ENCODE measurements around the gene CCDC158. TPM values are rescaled to one million over a fixed set of nuclear protein-coding genes. Genes with fewer than 3 reads are reported as not detected.

The CCDC158 gene
- total and polyA plus RNA-seq, 5 donors from 2014 or later: not detected

DNA sequence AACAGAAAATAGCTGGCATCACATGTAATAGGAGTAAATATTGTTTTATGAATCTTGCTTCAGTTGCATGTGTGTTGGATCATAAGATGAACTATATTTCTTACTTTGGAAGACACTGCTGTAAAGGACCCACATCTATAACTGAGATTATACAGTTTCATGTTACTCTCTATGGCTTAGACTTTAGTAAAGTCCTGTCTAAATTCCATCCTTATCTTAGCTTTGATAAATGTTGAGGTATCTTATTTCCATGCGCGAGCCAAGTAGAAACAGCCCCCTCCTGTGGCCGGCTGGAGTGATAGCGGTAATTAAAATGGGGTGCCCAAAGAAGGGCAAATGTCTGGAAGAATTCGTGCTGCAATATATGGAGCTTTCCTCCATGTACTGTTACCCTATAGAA, 43.0 kb downstream of the CCDC158 start:
- no peak overlapping the region for H3K27ac ChIP-seq (ENCODE audit: insufficient read depth, low read length, poor library complexity, severe bottlenecking)
- Mint-ChIP-seq H3K27ac (no peak overlapping the region), H3K4me3 (no peak overlapping the region), H3K9me3 (no peaks in the 10 kb centered on the region), H3K27me3 (peaks cover 4% of the 10 kb centered on the region), H3K36me3 (no peaks in the 10 kb centered on the region), H3K4me1 (peaks cover 0 to 3% (median 0%) of the 10 kb centered on the region in 4 donors)
- no peak for ATAC-seq (ENCODE audit: low read depth in 2 of 2)
- H3K9me3 ChIP-seq (ENCODE audit: control insufficient read depth in 2 of 2, low read length in 2 of 2): no peaks in the 10 kb centered on the region
- H3K36me3 ChIP-seq (ENCODE audit: control insufficient read depth, insufficient read depth, low read length): no peaks in the 10 kb centered on the region
- peak in 1 of 3 donors; percentile 35 for DNase-seq
- no peaks in the 10 kb centered on the region for H3K4me1 ChIP-seq (ENCODE audit: control insufficient read depth, insufficient read depth, low read length, poor library complexity, severe bottlenecking)
- no peak overlapping the region for H3K4me3 ChIP-seq (ENCODE audit: low read depth, low read length)
- no peaks in the 10 kb centered on the region for H3K27me3 ChIP-seq (ENCODE audit: control insufficient read depth, insufficient read depth, low read length)

- Mint-ChIP-seq H3K27ac (no peak overlapping the region), H3K4me1 (peaks cover 0 to 3% (median 0%) of the 10 kb centered on the region in 4 donors), H3K27me3 (peaks cover 4% of the 10 kb centered on the region), H3K36me3 (no peaks in the 10 kb centered on the region), H3K9me3 (no peaks in the 10 kb centered on the region), H3K4me3 (no peak overlapping the region)
- Histone ChIP-seq H3K9me3 (ENCODE audit: control insufficient read depth in 2 of 2, low read length in 2 of 2) (no peaks in the 10 kb centered on the region), H3K4me3 (ENCODE audit: low read depth, low read length) (no peak overlapping the region), H3K27ac (ENCODE audit: insufficient read depth, low read length, poor library complexity, severe bottlenecking) (no peak overlapping the region), H3K27me3 (ENCODE audit: control insufficient read depth, insufficient read depth, low read length) (no peaks in the 10 kb centered on the region), H3K36me3 (ENCODE audit: control insufficient read depth, insufficient read depth, low read length) (no peaks in the 10 kb centered on the region), H3K4me1 (ENCODE audit: control insufficient read depth, insufficient read depth, low read length, poor library complexity, severe bottlenecking) (no peaks in the 10 kb centered on the region)
- DNase-seq (no peak), ATAC-seq (ENCODE audit: low read depth in 2 of 2) (no peak)
Observed at GRCh38 chr4:76377481-76377901, 43.5 kb downstream of the CCDC158 start.

- Histone ChIP-seq H3K4me1 (ENCODE audit: control insufficient read depth, insufficient read depth, low read length, poor library complexity, severe bottlenecking) (no peaks in the 10 kb centered on the region), H3K9me3 (ENCODE audit: control insufficient read depth in 2 of 2, low read length in 2 of 2) (no peaks in the 10 kb centered on the region), H3K27me3 (ENCODE audit: control insufficient read depth, insufficient read depth, low read length) (no peaks in the 10 kb centered on the region), H3K36me3 (ENCODE audit: control insufficient read depth, insufficient read depth, low read length) (no peaks in the 10 kb centered on the region), H3K27ac (ENCODE audit: insufficient read depth, low read length, poor library complexity, severe bottlenecking) (no peak overlapping the region), H3K4me3 (ENCODE audit: low read depth, low read length) (no peak overlapping the region)
- H3K27ac Mint-ChIP-seq: no peak overlapping the region
- no peak overlapping the region for H3K4me3 Mint-ChIP-seq
- H3K9me3 Mint-ChIP-seq: no peaks in the 10 kb centered on the region
- no peaks in the 10 kb centered on the region for H3K36me3 Mint-ChIP-seq
- no peaks in the 10 kb centered on the region for H3K4me1 Mint-ChIP-seq
- H3K27me3 Mint-ChIP-seq: peaks cover 4% of the 10 kb centered on the region
- DNase-seq (no peak), ATAC-seq (ENCODE audit: low read depth in 2 of 2) (no peak)
Observed at GRCh38 chr4:76376534-76376933, 44.4 kb downstream of the CCDC158 start.

GRCh38 chr4:76375703-76376102, 45.2 kb downstream of the CCDC158 start:
- DNase-seq (no peak), ATAC-seq (ENCODE audit: low read depth in 2 of 2) (no peak)
- Mint-ChIP-seq H3K4me3 (no peak overlapping the region), H3K27ac (no peak overlapping the region), H3K27me3 (peaks cover 4% of the 10 kb centered on the region), H3K4me1 (no peaks in the 10 kb centered on the region), H3K9me3 (no peaks in the 10 kb centered on the region), H3K36me3 (no peaks in the 10 kb centered on the region)
- H3K4me3 ChIP-seq (ENCODE audit: low read depth, low read length): no peak overlapping the region
- no peaks in the 10 kb centered on the region for H3K36me3 ChIP-seq (ENCODE audit: control insufficient read depth, insufficient read depth, low read length)
- H3K27ac ChIP-seq (ENCODE audit: insufficient read depth, low read length, poor library complexity, severe bottlenecking): no peak overlapping the region
- H3K27me3 ChIP-seq (ENCODE audit: control insufficient read depth, insufficient read depth, low read length): no peaks in the 10 kb centered on the region
- H3K9me3 ChIP-seq (ENCODE audit: control insufficient read depth in 2 of 2, low read length in 2 of 2): no peaks in the 10 kb centered on the region
- H3K4me1 ChIP-seq (ENCODE audit: control insufficient read depth, insufficient read depth, low read length, poor library complexity, severe bottlenecking): no peaks in the 10 kb centered on the region

DNA sequence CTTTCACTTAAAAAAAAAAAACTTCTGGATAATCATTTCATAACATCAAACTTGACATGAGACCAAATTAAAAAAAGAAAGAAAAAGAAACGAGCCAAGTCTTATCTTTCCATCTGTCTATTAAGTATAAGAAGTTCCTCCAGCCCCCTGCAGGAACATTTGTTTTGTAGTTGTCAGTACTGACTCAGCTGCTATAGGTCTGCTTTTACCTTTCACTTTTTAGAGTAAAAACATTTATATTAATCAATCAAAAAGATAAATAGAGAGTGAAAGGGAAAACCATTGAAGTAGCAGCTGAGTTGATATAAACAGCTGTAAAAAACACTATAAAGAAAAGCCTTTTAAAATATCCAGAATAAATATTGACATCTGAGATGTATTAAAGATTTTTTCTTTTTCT, 46.1 kb downstream of the CCDC158 start:
- no peak overlapping the region for H3K27ac Mint-ChIP-seq
- ATAC-seq (ENCODE audit: low read depth in 2 of 2): no peak
- no peaks in the 10 kb centered on the region for H3K36me3 Mint-ChIP-seq

GRCh38 chr4:76373919-76374552, 46.9 kb downstream of the CCDC158 start:
- Mint-ChIP-seq H3K4me1 (no peaks in the 10 kb centered on the region), H3K9me3 (peaks cover 0 to 1% (median 0%) of the 10 kb centered on the region in 7 donors), H3K27ac (no peak overlapping the region), H3K4me3 (no peak overlapping the region), H3K27me3 (peaks cover 4% of the 10 kb centered on the region), H3K36me3 (no peaks in the 10 kb centered on the region)
- Histone ChIP-seq H3K4me3 (ENCODE audit: low read depth, low read length) (no peak overlapping the region), H3K36me3 (ENCODE audit: control insufficient read depth, insufficient read depth, low read length) (no peaks in the 10 kb centered on the region), H3K9me3 (ENCODE audit: control insufficient read depth in 2 of 2, low read length in 2 of 2) (no peaks in the 10 kb centered on the region), H3K4me1 (ENCODE audit: control insufficient read depth, insufficient read depth, low read length, poor library complexity, severe bottlenecking) (no peaks in the 10 kb centered on the region), H3K27me3 (ENCODE audit: control insufficient read depth, insufficient read depth, low read length) (no peaks in the 10 kb centered on the region), H3K27ac (ENCODE audit: insufficient read depth, low read length, poor library complexity, severe bottlenecking) (no peak overlapping the region)
- DNase-seq (no peak), ATAC-seq (ENCODE audit: low read depth in 2 of 2) (no peak)

More for the DNA sequence above, 46.1 kb downstream of the CCDC158 start:
- no peaks in the 10 kb centered on the region for H3K9me3 ChIP-seq (ENCODE audit: control insufficient read depth in 2 of 2, low read length in 2 of 2)
- H3K4me3 Mint-ChIP-seq: no peak overlapping the region
- no peaks in the 10 kb centered on the region for H3K27me3 ChIP-seq (ENCODE audit: control insufficient read depth, insufficient read depth, low read length)
- no peak overlapping the region for H3K4me3 ChIP-seq (ENCODE audit: low read depth, low read length)
- H3K9me3 Mint-ChIP-seq: peaks cover 0 to 1% (median 0%) of the 10 kb centered on the region in 7 donors
- peaks cover 4% of the 10 kb centered on the region for H3K27me3 Mint-ChIP-seq
- DNase-seq: no peak
- no peaks in the 10 kb centered on the region for H3K4me1 Mint-ChIP-seq
- no peaks in the 10 kb centered on the region for H3K4me1 ChIP-seq (ENCODE audit: control insufficient read depth, insufficient read depth, low read length, poor library complexity, severe bottlenecking)
- no peak overlapping the region for H3K27ac ChIP-seq (ENCODE audit: insufficient read depth, low read length, poor library complexity, severe bottlenecking)
- H3K36me3 ChIP-seq (ENCODE audit: control insufficient read depth, insufficient read depth, low read length): no peaks in the 10 kb centered on the region

GRCh38 chr4:76366737-76367136, 54.2 kb downstream of the CCDC158 start:
- no peak for ATAC-seq (ENCODE audit: low read depth in 2 of 2)

GRCh38 chr4:76365636-76366035, 55.3 kb downstream of the CCDC158 start:
- DNase-seq (no peak), ATAC-seq (ENCODE audit: low read depth in 2 of 2) (no peak)
- H3K27me3 ChIP-seq (ENCODE audit: control insufficient read depth, insufficient read depth, low read length): peaks cover 3% of the 10 kb centered on the region
- no peak overlapping the region for H3K4me3 ChIP-seq (ENCODE audit: low read depth, low read length)
- peaks cover 0 to 5% (median 0%) of the 10 kb centered on the region in 7 donors for H3K9me3 Mint-ChIP-seq
- no peaks in the 10 kb centered on the region for H3K36me3 ChIP-seq (ENCODE audit: control insufficient read depth, insufficient read depth, low read length)
- H3K27me3 Mint-ChIP-seq: peaks cover 25% of the 10 kb centered on the region
- H3K36me3 Mint-ChIP-seq: no peaks in the 10 kb centered on the region
- H3K4me1 Mint-ChIP-seq: no peaks in the 10 kb centered on the region
- no peaks in the 10 kb centered on the region for H3K9me3 ChIP-seq (ENCODE audit: control insufficient read depth in 2 of 2, low read length in 2 of 2)
- no peak overlapping the region for H3K27ac Mint-ChIP-seq
- no peaks in the 10 kb centered on the region for H3K4me1 ChIP-seq (ENCODE audit: control insufficient read depth, insufficient read depth, low read length, poor library complexity, severe bottlenecking)
- H3K4me3 Mint-ChIP-seq: no peak overlapping the region
- no peak overlapping the region for H3K27ac ChIP-seq (ENCODE audit: insufficient read depth, low read length, poor library complexity, severe bottlenecking)

More at GRCh38 chr4:76366737-76367136, 54.2 kb downstream of the CCDC158 start:
- no peak overlapping the region for H3K27ac ChIP-seq (ENCODE audit: insufficient read depth, low read length, poor library complexity, severe bottlenecking)
- Mint-ChIP-seq H3K4me1 (no peaks in the 10 kb centered on the region), H3K27me3 (peaks cover 25% of the 10 kb centered on the region), H3K4me3 (no peak overlapping the region), H3K36me3 (no peaks in the 10 kb centered on the region), H3K27ac (no peak overlapping the region), H3K9me3 (peaks cover 0 to 1% (median 0%) of the 10 kb centered on the region in 7 donors)
- no peak for DNase-seq
- peaks cover 3% of the 10 kb centered on the region for H3K27me3 ChIP-seq (ENCODE audit: control insufficient read depth, insufficient read depth, low read length)
- H3K4me3 ChIP-seq (ENCODE audit: low read depth, low read length): no peak overlapping the region
- H3K4me1 ChIP-seq (ENCODE audit: control insufficient read depth, insufficient read depth, low read length, poor library complexity, severe bottlenecking): no peaks in the 10 kb centered on the region
- no peaks in the 10 kb centered on the region for H3K36me3 ChIP-seq (ENCODE audit: control insufficient read depth, insufficient read depth, low read length)
- H3K9me3 ChIP-seq (ENCODE audit: control insufficient read depth in 2 of 2, low read length in 2 of 2): no peaks in the 10 kb centered on the region
